Right lobe of liver (tissue), 4 donors: Measurements from ENCODE around the gene DDIAS.

Experiments used
- POLR2A ChIP-seq: fragments of 450-650 bp; IDR thresholded peaks from one replicate; pipeline ENCODE4 v1.6.1; 2017; ENCODE audit warnings: antibody characterized with exemption, mild to moderate bottlenecking
- TF ChIP-seq, protein P1 (sequence below), 4 donors: fragments of 200-600 bp in 3 of 4; fragments of 450-650 bp in 1 of 4; IDR thresholded peaks; one replicate each; pipeline versions ENCODE4 v1.5.1 to v1.8.0; 2016 to 2022; ENCODE audit warnings: antibody characterized with exemption in 4 of 4, mild to moderate bottlenecking in 2 of 4
- donor health status: DM: no; HTN: no; CAD: no.
- donor health status: DM: no; HTN: no; CAD: no.
- donor health status: DM: no; HTN: yes; CAD: no.

DNA sequence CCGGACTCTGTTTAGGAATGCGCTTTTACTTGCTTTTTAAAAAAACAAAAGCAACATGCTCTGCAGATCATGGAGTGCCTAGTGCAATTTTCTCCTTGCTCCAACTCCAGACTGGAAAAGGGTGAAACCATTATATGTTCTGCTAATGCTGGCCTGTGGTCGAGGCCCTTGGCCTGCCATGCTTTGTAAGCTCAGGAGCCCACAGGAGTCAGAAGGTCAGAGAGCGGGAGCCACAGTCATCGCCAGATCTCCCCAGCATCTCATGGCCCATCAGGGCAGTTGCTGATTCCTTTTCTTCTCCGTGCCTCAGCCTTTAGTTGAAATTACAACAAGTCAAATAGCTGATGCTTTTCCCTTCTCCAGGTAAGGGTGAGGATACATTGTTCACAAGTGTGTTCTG is 80.3 kb downstream of the DDIAS start:
- TF ChIP-seq, protein P1, sequence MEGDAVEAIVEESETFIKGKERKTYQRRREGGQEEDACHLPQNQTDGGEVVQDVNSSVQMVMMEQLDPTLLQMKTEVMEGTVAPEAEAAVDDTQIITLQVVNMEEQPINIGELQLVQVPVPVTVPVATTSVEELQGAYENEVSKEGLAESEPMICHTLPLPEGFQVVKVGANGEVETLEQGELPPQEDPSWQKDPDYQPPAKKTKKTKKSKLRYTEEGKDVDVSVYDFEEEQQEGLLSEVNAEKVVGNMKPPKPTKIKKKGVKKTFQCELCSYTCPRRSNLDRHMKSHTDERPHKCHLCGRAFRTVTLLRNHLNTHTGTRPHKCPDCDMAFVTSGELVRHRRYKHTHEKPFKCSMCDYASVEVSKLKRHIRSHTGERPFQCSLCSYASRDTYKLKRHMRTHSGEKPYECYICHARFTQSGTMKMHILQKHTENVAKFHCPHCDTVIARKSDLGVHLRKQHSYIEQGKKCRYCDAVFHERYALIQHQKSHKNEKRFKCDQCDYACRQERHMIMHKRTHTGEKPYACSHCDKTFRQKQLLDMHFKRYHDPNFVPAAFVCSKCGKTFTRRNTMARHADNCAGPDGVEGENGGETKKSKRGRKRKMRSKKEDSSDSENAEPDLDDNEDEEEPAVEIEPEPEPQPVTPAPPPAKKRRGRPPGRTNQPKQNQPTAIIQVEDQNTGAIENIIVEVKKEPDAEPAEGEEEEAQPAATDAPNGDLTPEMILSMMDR (IDR thresholded peaks at IDR 0.05): no peak
- no peak for TF ChIP-seq POLR2A
